GM21825 (cell line): ENCODE results near the gene FGF8.

Experiments
- ATAC-seq: cut with Tn5 transposase; IDR thresholded peaks from one replicate; pipeline ENCODE4 v1.9.1; 2021; ENCODE audit warnings: mild to moderate bottlenecking, moderate library complexity; ENCODE audit not compliant: unreplicated experiment

The FGF8 gene

GRCh38 chr10:101744267-101744666 is 31.6 kb downstream of the FGF8 start:
- ATAC-seq = no peak

GRCh38 chr10:101741938-101742337 is 34.0 kb downstream of the FGF8 start:
- ATAC-seq = no peak

- ATAC-seq = no peak
Measured at GRCh38 chr10:101736666-101737065, 39.2 kb downstream of the FGF8 start.

DNA sequence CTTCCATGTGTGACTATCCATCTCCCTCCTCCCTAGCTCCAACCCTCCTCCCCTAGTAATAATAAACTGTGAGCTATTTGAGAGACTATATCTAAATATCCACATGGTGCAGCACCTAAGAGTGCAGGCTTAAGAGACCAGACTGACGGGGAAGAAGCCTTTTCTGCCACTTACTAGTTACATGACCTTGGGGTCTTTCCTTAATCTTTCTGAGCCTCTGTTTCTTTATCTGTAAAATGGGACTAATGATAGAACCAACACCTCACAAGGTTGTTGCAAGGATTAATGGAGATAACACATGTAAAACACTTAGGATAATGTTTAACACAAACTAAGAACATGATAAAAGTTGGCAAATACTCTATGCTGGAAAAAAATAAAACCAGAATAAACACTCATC is 43.8 kb downstream of the FGF8 start:
- no peak for ATAC-seq

GRCh38 chr10:101726115-101726387 is 49.9 kb downstream of the FGF8 start:
- no peak for ATAC-seq

GRCh38 chr10:101725296-101726114 is 50.4 kb downstream of the FGF8 start:
- no peak for ATAC-seq

- ATAC-seq = no peak
Measured at GRCh38 chr10:101724446-101724845, 51.5 kb downstream of the FGF8 start.

DNA sequence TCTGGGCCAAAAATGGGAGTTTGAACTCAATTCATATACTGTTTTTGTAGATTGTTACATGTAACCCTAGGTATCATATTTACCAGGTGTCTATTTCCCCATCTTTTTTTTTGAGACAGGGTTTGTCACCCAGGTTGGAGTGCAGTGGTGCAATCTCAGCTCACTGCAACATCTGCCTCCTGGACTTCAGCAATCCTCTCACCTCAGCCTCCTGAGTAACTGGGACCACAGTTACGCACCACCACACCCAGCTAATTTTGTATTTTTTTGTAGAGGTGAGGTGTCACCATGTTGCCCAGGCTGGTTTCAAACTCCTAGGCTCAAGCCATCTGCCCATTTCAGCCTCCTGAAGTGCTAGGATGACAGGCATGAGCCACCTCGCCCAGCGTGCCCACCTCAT is 52.7 kb downstream of the FGF8 start:
- ATAC-seq = no peak

- ATAC-seq = no peak
Measured at GRCh38 chr10:101721806-101722205, 54.1 kb downstream of the FGF8 start.

DNA sequence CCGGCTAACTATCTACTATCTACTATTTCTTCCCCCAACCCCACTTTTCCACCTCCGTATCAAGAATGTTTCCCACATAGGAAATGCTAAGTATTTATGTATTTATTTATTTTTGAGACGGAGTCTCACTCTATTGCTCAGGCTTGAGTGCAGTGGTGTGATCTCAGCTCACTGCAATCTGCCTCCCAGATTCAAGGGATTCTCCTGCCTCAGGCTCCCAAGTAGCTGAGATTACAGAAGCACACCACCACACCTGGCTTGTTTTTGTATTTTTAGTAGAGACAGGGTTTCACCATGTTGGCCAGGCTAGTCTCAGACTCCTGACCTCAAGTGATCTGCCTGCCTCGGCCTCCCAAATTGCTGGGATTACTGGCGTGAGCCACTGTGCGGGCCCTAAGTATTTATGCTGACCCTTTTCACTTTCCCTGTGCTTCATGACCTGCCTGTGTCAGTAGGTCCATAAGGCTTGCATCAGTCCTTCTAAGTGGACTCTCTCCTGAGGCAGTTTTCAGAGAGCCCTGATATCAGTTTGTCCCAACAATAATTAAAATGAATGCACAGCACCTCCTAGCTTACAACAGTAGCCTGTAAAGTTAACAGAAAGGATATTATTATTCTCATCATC is 55.2 kb downstream of the FGF8 start:
- no peak for ATAC-seq
